ENCODE data around the gene DYNLRB1. TPM values are rescaled to one million over a fixed set of nuclear protein-coding genes. Genes with fewer than 3 reads are reported as not detected.
A peak's percentile ranks its signal among the peaks of the same experiment; 100 is the strongest.

Gene DYNLRB1
- total RNA-seq, 2 donors from 2014 or later: 72.0 to 82.9 TPM

- peak overlapping the region in 1 of 2 donors; percentile 21 for H3K27ac Mint-ChIP-seq
- no peaks in the 10 kb centered on the region for H3K36me3 Mint-ChIP-seq
- no peak for DNase-seq (ENCODE audit: low spot score in 2 of 2)
- ATAC-seq: no peak
- H3K9me3 Mint-ChIP-seq: no peaks in the 10 kb centered on the region
These were observed 9.1 kb downstream of the DYNLRB1 start for GRCh38 chr20:34525342-34525708.

GRCh38 chr20:34525709-34526416, 9.6 kb downstream of the DYNLRB1 start:
- peak overlapping the region; percentile 21 to 67 for H3K27ac Mint-ChIP-seq
- H3K9me3 Mint-ChIP-seq: no peaks in the 10 kb centered on the region
- ATAC-seq (no peak), DNase-seq (ENCODE audit: low spot score in 2 of 2) (no peak)
- H3K36me3 Mint-ChIP-seq: no peaks in the 10 kb centered on the region

GRCh38 chr20:34526466-34526865, 10.2 kb downstream of the DYNLRB1 start:
- Mint-ChIP-seq H3K36me3 (no peaks in the 10 kb centered on the region), H3K9me3 (no peaks in the 10 kb centered on the region), H3K27ac (no peak overlapping the region)
- DNase-seq (ENCODE audit: low spot score in 2 of 2) (no peak), ATAC-seq (no peak)

- DNase-seq (ENCODE audit: low spot score in 2 of 2): no peak
- no peaks in the 10 kb centered on the region for H3K36me3 Mint-ChIP-seq
- H3K27ac Mint-ChIP-seq: peak overlapping the region in 1 of 2 donors; percentile 82
- H3K9me3 Mint-ChIP-seq: no peaks in the 10 kb centered on the region
- no peak for ATAC-seq
These were observed 10.8 kb downstream of the DYNLRB1 start for GRCh38 chr20:34527016-34527415.

- Mint-ChIP-seq H3K27ac (no peak overlapping the region), H3K9me3 (no peaks in the 10 kb centered on the region), H3K36me3 (no peaks in the 10 kb centered on the region)
- ATAC-seq: no peak
- no peak for DNase-seq (ENCODE audit: low spot score in 2 of 2)
These were observed 12.7 kb downstream of the DYNLRB1 start for GRCh38 chr20:34528921-34529297.

- ATAC-seq: no peak
- Mint-ChIP-seq H3K36me3 (no peaks in the 10 kb centered on the region), H3K9me3 (no peaks in the 10 kb centered on the region), H3K27ac (no peak overlapping the region)
- no peak for DNase-seq (ENCODE audit: low spot score in 2 of 2)
These were observed 13.5 kb downstream of the DYNLRB1 start for GRCh38 chr20:34529742-34530141.

- Mint-ChIP-seq H3K9me3 (no peaks in the 10 kb centered on the region), H3K27ac (peak overlapping the region in 1 of 2 donors; percentile 40), H3K36me3 (no peaks in the 10 kb centered on the region)
- DNase-seq (ENCODE audit: low spot score in 2 of 2): no peak
- ATAC-seq: no peak
These were observed 14.1 kb downstream of the DYNLRB1 start for GRCh38 chr20:34530342-34530741.

- DNase-seq (ENCODE audit: low spot score in 2 of 2) (no peak), ATAC-seq (no peak)
- H3K9me3 Mint-ChIP-seq: no peaks in the 10 kb centered on the region
- no peaks in the 10 kb centered on the region for H3K36me3 Mint-ChIP-seq
- no peak overlapping the region for H3K27ac Mint-ChIP-seq
These were observed 15.5 kb downstream of the DYNLRB1 start for GRCh38 chr20:34531608-34532265.

- Mint-ChIP-seq H3K27ac (no peak overlapping the region), H3K36me3 (no peaks in the 10 kb centered on the region), H3K9me3 (no peaks in the 10 kb centered on the region)
- ATAC-seq (no peak), DNase-seq (ENCODE audit: low spot score in 2 of 2) (no peak)
These were observed 16.1 kb downstream of the DYNLRB1 start for GRCh38 chr20:34532320-34532719.

GRCh38 chr20:34532756-34533155, 16.5 kb downstream of the DYNLRB1 start:
- no peak for ATAC-seq
- Mint-ChIP-seq H3K36me3 (no peaks in the 10 kb centered on the region), H3K9me3 (no peaks in the 10 kb centered on the region), H3K27ac (no peak overlapping the region)
- no peak for DNase-seq (ENCODE audit: low spot score in 2 of 2)

GRCh38 chr20:34534391-34535165, 18.4 kb downstream of the DYNLRB1 start:
- Mint-ChIP-seq H3K36me3 (no peaks in the 10 kb centered on the region), H3K27ac (peak overlapping the region in 1 of 2 donors; percentile 44), H3K9me3 (no peaks in the 10 kb centered on the region)
- DNase-seq (ENCODE audit: low spot score in 2 of 2) (no peak), ATAC-seq (no peak)

- peak overlapping the region in 1 of 2 donors; percentile 24 for H3K27ac Mint-ChIP-seq
- H3K36me3 Mint-ChIP-seq: no peaks in the 10 kb centered on the region
- H3K9me3 Mint-ChIP-seq: no peaks in the 10 kb centered on the region
- DNase-seq (ENCODE audit: low spot score in 2 of 2): no peak
- ATAC-seq: no peak
These were observed 19.1 kb downstream of the DYNLRB1 start for GRCh38 chr20:34535301-34535840.

- Mint-ChIP-seq H3K9me3 (no peaks in the 10 kb centered on the region), H3K27ac (no peak overlapping the region), H3K36me3 (no peaks in the 10 kb centered on the region)
- no peak for DNase-seq (ENCODE audit: low spot score in 2 of 2)
- ATAC-seq: no peak
These were observed 19.6 kb downstream of the DYNLRB1 start for GRCh38 chr20:34535857-34536256.

- Mint-ChIP-seq H3K36me3 (no peaks in the 10 kb centered on the region), H3K9me3 (no peaks in the 10 kb centered on the region), H3K27ac (no peak overlapping the region)
- ATAC-seq (peak; percentile 48 to 63), DNase-seq (ENCODE audit: low spot score in 2 of 2) (peak in 1 of 2 donors; percentile 45)
These were observed 20.7 kb downstream of the DYNLRB1 start for GRCh38 chr20:34536798-34537394.

GRCh38 chr20:34537651-34538050, 21.4 kb downstream of the DYNLRB1 start:
- Mint-ChIP-seq H3K27ac (no peak overlapping the region), H3K9me3 (no peaks in the 10 kb centered on the region), H3K36me3 (no peaks in the 10 kb centered on the region)
- ATAC-seq: no peak
- no peak for DNase-seq (ENCODE audit: low spot score in 2 of 2)

GRCh38 chr20:34538671-34539123, 22.5 kb downstream of the DYNLRB1 start:
- ATAC-seq (peak; percentile 64 to 70), DNase-seq (ENCODE audit: low spot score in 2 of 2) (peak in 1 of 2 donors; percentile 72)
- Mint-ChIP-seq H3K9me3 (no peaks in the 10 kb centered on the region), H3K27ac (no peak overlapping the region), H3K36me3 (no peaks in the 10 kb centered on the region)

- DNase-seq (ENCODE audit: low spot score in 2 of 2): no peak
- no peak overlapping the region for H3K27ac Mint-ChIP-seq
- H3K36me3 Mint-ChIP-seq: no peaks in the 10 kb centered on the region
- no peak for ATAC-seq
- H3K9me3 Mint-ChIP-seq: no peaks in the 10 kb centered on the region
These were observed 23.5 kb downstream of the DYNLRB1 start for GRCh38 chr20:34539756-34540155.

Data from activated naive CD4-positive, alpha-beta T cell treated with anti-CD3 and anti-CD28 coated beads, Interleukin-2, amount 50 U/mL, for 72 hours (primary cell).